ENCODE measurements around the gene COQ5.

COQ5 gene, protein sequence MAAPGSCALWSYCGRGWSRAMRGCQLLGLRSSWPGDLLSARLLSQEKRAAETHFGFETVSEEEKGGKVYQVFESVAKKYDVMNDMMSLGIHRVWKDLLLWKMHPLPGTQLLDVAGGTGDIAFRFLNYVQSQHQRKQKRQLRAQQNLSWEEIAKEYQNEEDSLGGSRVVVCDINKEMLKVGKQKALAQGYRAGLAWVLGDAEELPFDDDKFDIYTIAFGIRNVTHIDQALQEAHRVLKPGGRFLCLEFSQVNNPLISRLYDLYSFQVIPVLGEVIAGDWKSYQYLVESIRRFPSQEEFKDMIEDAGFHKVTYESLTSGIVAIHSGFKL

GRCh38 chr12:120528861-120529525, at the start of gene COQ5:
Gene COQ5 (minus strand): TSS chr12:120529158. CDS start chr12:120529141, 17 bp downstream.
- Histone ChIP-seq H3K27me3 (no peaks in the 10 kb centered on the region), H3K27ac (peak within 1 kb of the TSS; percentile 86), H3K4me1 (ENCODE audit: control insufficient read depth in 1 of 2, insufficient read depth in 1 of 2, low read depth in 1 of 2, low read length in 1 of 2) (peaks cover 23 to 27% of the 10 kb centered on the region in 2 experiments), H3K9me3 (no peaks in the 10 kb centered on the region), H3K4me3 (ENCODE audit: low read depth in 1 of 2, low read length in 1 of 2) (peak within 1 kb of the TSS; percentile 95 to 98), H3K36me3 (no peaks in the 10 kb centered on the region)
- no peak for TF ChIP-seq CTCF (IDR thresholded peaks at IDR 0.05)

DNA sequence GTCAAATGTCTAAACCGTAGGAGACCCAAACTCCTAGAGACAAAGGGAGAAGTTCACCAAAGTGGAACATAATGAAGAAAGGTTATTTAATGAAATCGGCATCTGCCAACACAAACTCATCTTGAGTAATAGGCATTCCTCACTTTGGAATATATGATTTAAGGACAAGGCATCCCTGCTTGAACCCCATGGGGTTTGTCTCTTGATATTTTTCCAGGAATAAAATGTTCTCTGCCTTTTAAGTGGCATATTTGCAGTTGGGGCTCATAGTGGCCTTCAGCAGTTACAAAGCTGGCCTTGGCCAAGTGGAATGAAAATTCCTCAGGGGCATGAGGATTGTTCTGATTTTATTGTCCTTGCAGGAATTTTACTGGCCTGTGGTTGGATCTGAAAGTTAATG, 45.1 kb upstream of the COQ5 start:
- TF ChIP-seq CTCF (IDR thresholded peaks at IDR 0.05) = no peak
- Histone ChIP-seq H3K9me3 (no peaks in the 10 kb centered on the region), H3K27me3 (no peaks in the 10 kb centered on the region), H3K4me3 (ENCODE audit: low read depth in 1 of 2, low read length in 1 of 2) (no peak overlapping the region), H3K27ac (no peak overlapping the region), H3K4me1 (ENCODE audit: control insufficient read depth in 1 of 2, insufficient read depth in 1 of 2, low read depth in 1 of 2, low read length in 1 of 2) (no peaks in the 10 kb centered on the region), H3K36me3 (peaks cover 100% of the 10 kb centered on the region)

GRCh38 chr12:120573560-120573959, 44.6 kb upstream of the COQ5 start:
- Histone ChIP-seq H3K4me1 (ENCODE audit: control insufficient read depth in 1 of 2, insufficient read depth in 1 of 2, low read depth in 1 of 2, low read length in 1 of 2) (no peaks in the 10 kb centered on the region), H3K9me3 (no peaks in the 10 kb centered on the region), H3K27me3 (no peaks in the 10 kb centered on the region), H3K36me3 (peaks cover 100% of the 10 kb centered on the region), H3K27ac (no peak overlapping the region), H3K4me3 (ENCODE audit: low read depth in 1 of 2, low read length in 1 of 2) (no peak overlapping the region)
- TF ChIP-seq CTCF (IDR thresholded peaks at IDR 0.05) = no peak

- Histone ChIP-seq H3K9me3 (no peaks in the 10 kb centered on the region), H3K27ac (no peak overlapping the region), H3K4me3 (ENCODE audit: low read depth in 1 of 2, low read length in 1 of 2) (no peak overlapping the region), H3K4me1 (ENCODE audit: control insufficient read depth in 1 of 2, insufficient read depth in 1 of 2, low read depth in 1 of 2, low read length in 1 of 2) (no peaks in the 10 kb centered on the region), H3K36me3 (peaks cover 100% of the 10 kb centered on the region), H3K27me3 (no peaks in the 10 kb centered on the region)
- no peak for TF ChIP-seq CTCF (IDR thresholded peaks at IDR 0.05)
Observed at GRCh38 chr12:120571299-120571698, 42.3 kb upstream of the COQ5 start.

DNA sequence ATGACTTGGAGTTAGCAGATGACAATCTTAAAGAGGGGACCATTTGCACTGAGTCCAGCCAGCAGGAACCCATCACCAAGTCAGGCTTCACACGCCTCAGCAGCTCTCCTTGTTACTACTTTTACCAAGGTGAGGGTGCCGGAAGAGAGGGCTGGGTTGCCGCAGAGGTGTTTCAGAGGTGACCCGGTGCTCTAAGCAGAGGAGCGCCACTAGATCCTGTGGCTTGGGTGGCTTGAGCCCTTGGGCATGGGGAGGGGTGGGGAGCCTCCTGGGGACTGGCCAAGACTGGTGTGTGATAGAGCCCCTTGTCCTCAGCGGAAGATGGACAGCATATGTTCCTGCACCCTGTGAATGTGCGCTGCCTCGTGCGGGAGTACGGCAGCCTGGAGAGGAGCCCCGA, 34.5 kb upstream of the COQ5 start:
- H3K36me3 ChIP-seq = peaks cover 98% of the 10 kb centered on the region
- H3K9me3 ChIP-seq = peaks cover 9% of the 10 kb centered on the region
- H3K27ac ChIP-seq = no peak overlapping the region
- H3K27me3 ChIP-seq = no peaks in the 10 kb centered on the region
- TF ChIP-seq CTCF (IDR thresholded peaks at IDR 0.05) = no peak
- no peak overlapping the region for H3K4me3 ChIP-seq (ENCODE audit: low read depth in 1 of 2, low read length in 1 of 2)
- no peaks in the 10 kb centered on the region for H3K4me1 ChIP-seq (ENCODE audit: control insufficient read depth in 1 of 2, insufficient read depth in 1 of 2, low read depth in 1 of 2, low read length in 1 of 2)
